B cell (primary cell): ENCODE results near the gene ANKS1B.

Experiments
- EZH2 ChIP-seq: IDR thresholded peaks from 2 replicates; pipeline ENCODE4 v1.6.1; 2012; ENCODE audit warnings: borderline replicate concordance, low read depth, mild to moderate bottlenecking, moderate library complexity, low read length; ENCODE audit not compliant: insufficient read depth, poor library complexity, severe bottlenecking
- TF ChIP-seq, protein P1 (sequence below): fragments of 200-600 bp; IDR thresholded peaks from one replicate; pipeline ENCODE4 v1.8.0; 2022; ENCODE audit warnings: antibody characterized with exemption, mild to moderate bottlenecking

DNA sequence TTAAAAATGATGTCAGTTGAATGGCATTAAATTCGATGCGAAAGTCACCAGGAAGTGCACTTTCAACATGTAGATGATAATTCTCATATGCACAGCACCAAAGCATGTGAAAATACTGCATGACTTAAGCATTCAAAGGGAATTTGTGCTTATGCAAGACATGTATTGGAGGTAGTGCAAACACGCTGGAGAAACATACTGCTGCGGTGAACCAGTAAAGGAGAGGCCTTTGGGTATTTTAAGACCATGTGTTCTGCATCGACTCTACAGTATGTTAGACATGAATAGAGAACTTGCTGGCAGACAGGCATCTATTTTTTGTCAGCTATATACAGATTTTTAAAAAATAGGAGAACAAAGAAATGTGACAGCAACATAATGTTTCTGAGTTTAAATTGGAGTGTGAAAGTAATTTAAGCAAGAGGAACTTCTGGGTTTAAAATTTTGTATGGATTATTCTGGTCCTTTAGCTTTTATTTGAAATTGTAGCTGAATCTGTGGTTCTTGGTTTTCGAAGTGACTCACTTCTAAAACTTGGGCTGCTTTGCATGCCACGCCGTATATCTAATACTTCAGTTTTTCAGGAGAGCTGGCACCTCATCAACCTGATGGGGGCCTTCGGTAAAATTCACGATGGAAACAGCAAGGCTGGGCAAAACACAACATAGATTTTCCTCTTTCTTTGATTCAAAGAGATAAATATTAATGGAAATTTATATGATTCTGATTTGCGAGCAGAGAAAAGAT, 930.9 kb downstream of the ANKS1B start:
- TF ChIP-seq, protein P1, sequence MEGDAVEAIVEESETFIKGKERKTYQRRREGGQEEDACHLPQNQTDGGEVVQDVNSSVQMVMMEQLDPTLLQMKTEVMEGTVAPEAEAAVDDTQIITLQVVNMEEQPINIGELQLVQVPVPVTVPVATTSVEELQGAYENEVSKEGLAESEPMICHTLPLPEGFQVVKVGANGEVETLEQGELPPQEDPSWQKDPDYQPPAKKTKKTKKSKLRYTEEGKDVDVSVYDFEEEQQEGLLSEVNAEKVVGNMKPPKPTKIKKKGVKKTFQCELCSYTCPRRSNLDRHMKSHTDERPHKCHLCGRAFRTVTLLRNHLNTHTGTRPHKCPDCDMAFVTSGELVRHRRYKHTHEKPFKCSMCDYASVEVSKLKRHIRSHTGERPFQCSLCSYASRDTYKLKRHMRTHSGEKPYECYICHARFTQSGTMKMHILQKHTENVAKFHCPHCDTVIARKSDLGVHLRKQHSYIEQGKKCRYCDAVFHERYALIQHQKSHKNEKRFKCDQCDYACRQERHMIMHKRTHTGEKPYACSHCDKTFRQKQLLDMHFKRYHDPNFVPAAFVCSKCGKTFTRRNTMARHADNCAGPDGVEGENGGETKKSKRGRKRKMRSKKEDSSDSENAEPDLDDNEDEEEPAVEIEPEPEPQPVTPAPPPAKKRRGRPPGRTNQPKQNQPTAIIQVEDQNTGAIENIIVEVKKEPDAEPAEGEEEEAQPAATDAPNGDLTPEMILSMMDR = no peak
- TF ChIP-seq EZH2 = no peak
